CD14-positive monocyte (primary cell): Measurements from ENCODE around the gene MAP2K5. TPM values are rescaled to one million over a fixed set of nuclear protein-coding genes. Genes with fewer than 3 reads are reported as not detected.
A peak's percentile ranks its signal among the peaks of the same experiment; 100 is the strongest.

Source experiments
- DNase-seq, 3 donors: peaks; one replicate each; pipeline ENCODE4 v3.0.0-alpha.2; 2011 to 2022
- H2AFZ ChIP-seq: 2 replicates; pipeline ENCODE4 v1.6.0; 2012; ENCODE audit warnings: mild to moderate bottlenecking, low read depth, low read length, inconsistent platforms; ENCODE audit not compliant: insufficient read depth, poor library complexity, severe bottlenecking
- H3K27ac ChIP-seq, 2 donors: 1 replicate in 1 of 2; 2 replicates in 1 of 2; pipeline ENCODE4 v1.5.1; 2012 to 2013; ENCODE audit warnings: low read length in 2 of 2, control low read depth in 1 of 2, inconsistent platforms in 1 of 2, low read depth in 1 of 2, mild to moderate bottlenecking in 1 of 2
- H3K27me3 ChIP-seq, 2 donors: one replicate each; pipeline versions ENCODE4 v1.6.0 to v1.6.1; 2011 to 2013; ENCODE audit warnings: low read length in 2 of 2; ENCODE audit not compliant: control insufficient read depth in 2 of 2, insufficient read depth in 2 of 2
- H3K36me3 ChIP-seq, 2 donors: replicated peaks in 1 of 2; 1 replicate in 1 of 2; 2 replicates in 1 of 2; pipeline versions ENCODE4 v1.5.1 to v1.6.1; 2012 to 2013; ENCODE audit warnings: low read length in 2 of 2, control low read depth in 1 of 2, inconsistent platforms in 1 of 2, mild to moderate bottlenecking in 1 of 2; ENCODE audit not compliant: insufficient read depth in 2 of 2, control insufficient read depth in 1 of 2
- H3K4me1 ChIP-seq, 2 donors: 1 replicate in 1 of 2; 2 replicates in 1 of 2; pipeline versions ENCODE4 v1.5.1 to v1.6.1; 2012 to 2013; ENCODE audit warnings: low read length in 2 of 2, control low read depth in 1 of 2, inconsistent platforms in 1 of 2, mild to moderate bottlenecking in 1 of 2, moderate library complexity in 1 of 2; ENCODE audit not compliant: insufficient read depth in 2 of 2, control insufficient read depth in 1 of 2
- H3K4me2 ChIP-seq: replicated peaks from 2 replicates; pipeline ENCODE3; 2012; ENCODE audit warnings: low read length, moderate library complexity, mild to moderate bottlenecking; ENCODE audit not compliant: poor library complexity, severe bottlenecking; ENCODE audit errors: extremely low read depth
- H3K4me3 ChIP-seq, 3 experiments: fragments of 200-600 bp in 1 of 3; sonication (generic) in 1 of 3; replicated peaks in 1 of 3; 1 replicate in 2 of 3; 2 replicates in 1 of 3; pipeline ENCODE4 v1.5.1; 2011 to 2013; ENCODE audit warnings: low read length in 3 of 3, mild to moderate bottlenecking in 3 of 3, control low read depth in 2 of 3, low read depth in 2 of 3, inconsistent platforms in 1 of 3, moderate library complexity in 1 of 3
- H3K79me2 ChIP-seq: 2 replicates; pipeline ENCODE4 v1.6.0; 2012; ENCODE audit warnings: mild to moderate bottlenecking, control low read depth, inconsistent platforms, low read length, moderate library complexity; ENCODE audit not compliant: insufficient read depth
- H3K9ac ChIP-seq: 2 replicates; pipeline ENCODE4 v1.6.0; 2017; ENCODE audit warnings: low read length, mild to moderate bottlenecking; ENCODE audit not compliant: insufficient read depth, poor library complexity, severe bottlenecking
- H3K9me3 ChIP-seq, 2 donors: replicated peaks in 1 of 2; 1 replicate in 1 of 2; 2 replicates in 1 of 2; pipeline versions ENCODE4 v1.5.1 to v1.6.1; 2012 to 2013; ENCODE audit warnings: low read length in 2 of 2, control low read depth in 1 of 2; ENCODE audit not compliant: control insufficient read depth in 1 of 2, insufficient read depth in 1 of 2
- H4K20me1 ChIP-seq: 2 replicates; pipeline ENCODE4 v1.6.0; 2012; ENCODE audit warnings: mild to moderate bottlenecking, low read length, control low read depth, moderate library complexity; ENCODE audit not compliant: insufficient read depth
- H3K27ac Mint-ChIP-seq, 7 donors: one replicate each; pipeline ENCODE4 v1.8.0; 2020; ENCODE audit warnings: mild to moderate bottlenecking in 7 of 7, mixed read lengths in 7 of 7, moderate library complexity in 6 of 7, inconsistent platforms in 2 of 7
- H3K27me3 Mint-ChIP-seq, 3 donors: one replicate each; pipeline ENCODE4 v1.8.0; 2021 to 2022; ENCODE audit warnings: low read depth in 3 of 3, mild to moderate bottlenecking in 3 of 3, mixed read lengths in 3 of 3, moderate library complexity in 3 of 3, inconsistent platforms in 1 of 3
- H3K36me3 Mint-ChIP-seq, 2 donors: one replicate each; pipeline ENCODE4 v1.8.0; 2020; ENCODE audit warnings: mixed read lengths in 2 of 2, inconsistent platforms in 1 of 2, mild to moderate bottlenecking in 1 of 2
- H3K4me1 Mint-ChIP-seq: one replicate; pipeline ENCODE4 v1.8.0; 2020; ENCODE audit warnings: mild to moderate bottlenecking, mixed read lengths
- H3K4me3 Mint-ChIP-seq, 2 donors: one replicate each; pipeline ENCODE4 v1.8.0; 2020; ENCODE audit warnings: mild to moderate bottlenecking in 2 of 2, mixed read lengths in 2 of 2, moderate library complexity in 1 of 2
- H3K9me3 Mint-ChIP-seq, 7 donors: one replicate each; pipeline ENCODE4 v1.8.0; 2020 to 2022; ENCODE audit warnings: mixed read lengths in 7 of 7, mild to moderate bottlenecking in 6 of 7, moderate library complexity in 6 of 7, inconsistent platforms in 2 of 7
- CTCF ChIP-seq: fragments of 200-600 bp; IDR thresholded peaks from one replicate; pipeline ENCODE4 v1.8.0; 2022; ENCODE audit warnings: antibody characterized with exemption, mild to moderate bottlenecking
- WGBS: methylation state at CpG from one replicate; pipeline ENCODE4 v1.1.5; 2013; ENCODE audit warnings: missing lambda C conversion rate; ENCODE audit not compliant: insufficient coverage; 5-methylcytosine and 5-hydroxymethylcytosine counted together
- intact Hi-C, 2 donors: fragments of 100-400 bp; cut with micrococcal nuclease; formaldehyde crosslinking; loops; one replicate each; pipeline versions ENCODE4 v1.15.0 to v1.15.1; 2023
- polyA plus RNA-seq, 3 donors: library from polyadenylated mRNA; depleted of rRNA in 1 of 3; unstranded in 2 of 3; stranded (reverse) in 1 of 3; fragments of 300-500 nt in 2 of 3; fragments of >200 nt in 1 of 3; fragmentation: Illumina TruSeq in 2 of 3; gene quantifications; 1 replicate in 2 of 3; 2 replicates in 1 of 3; pipeline ENCODE4 v1.2.3, GENCODE V29; 2012 to 2021

Gene MAP2K5
- polyA plus RNA-seq, 3 donors = 10.2 to 11.3 (median 10.6) TPM

- Mint-ChIP-seq H3K9me3 (peaks cover 0 to 20% (median 11%) of the 10 kb centered on the region in 7 donors), H3K27me3 (peaks cover 57 to 72% (median 65%) of the 10 kb centered on the region in 3 donors), H3K4me3 (peak overlapping the region; percentile 79 to 92), H3K36me3 (peaks cover 9 to 14% of the 10 kb centered on the region in 2 donors), H3K27ac (no peak overlapping the region), H3K4me1 (peaks cover 63% of the 10 kb centered on the region)
- Histone ChIP-seq H3K27me3 (peaks cover 51 to 61% of the 10 kb centered on the region in 2 donors), H3K79me2 (no peaks in the 10 kb centered on the region), H4K20me1 (no peaks in the 10 kb centered on the region), H3K4me1 (peaks cover 50 to 70% of the 10 kb centered on the region in 2 donors), H3K27ac (no peak overlapping the region), H3K4me3 (peak overlapping the region; percentile 18 to 71 (median 33)), H3K36me3 (no peaks in the 10 kb centered on the region), H3K4me2 (peak overlapping the region; percentile 84), H3K9me3 (peaks cover 0 to 25% of the 10 kb centered on the region in 2 donors), H2AFZ (peak overlapping the region; percentile 71), H3K9ac (peak overlapping the region; percentile 10)
- no peak for TF ChIP-seq CTCF
- DNase-seq = peak in 2 of 3 donors; percentile 52 to 57
- intact Hi-C loops = loop anchor here (2.0 to 10.0 kb wide), 2 partner anchors 311 to 379 kb away; partner anchors contain the start of gene C15orf61 (in 2 of the 2)
- WGBS = 3% methylated on average over 58 of the region's 59 CpGs
Measured at GRCh38 chr15:67835297-67836133, 293.0 kb downstream of the MAP2K5 start.

- peaks cover 51 to 67% (median 59%) of the 10 kb centered on the region in 3 donors for H3K27me3 Mint-ChIP-seq
- DNase-seq = no peak
- Histone ChIP-seq H2AFZ (peak overlapping the region; percentile 71), H3K27me3 (peaks cover 45 to 56% of the 10 kb centered on the region in 2 donors), H4K20me1 (no peaks in the 10 kb centered on the region), H3K27ac (no peak overlapping the region), H3K4me2 (peak overlapping the region; percentile 84), H3K79me2 (no peaks in the 10 kb centered on the region), H3K9me3 (peaks cover 0 to 22% of the 10 kb centered on the region in 2 donors), H3K9ac (no peak overlapping the region), H3K36me3 (no peaks in the 10 kb centered on the region), H3K4me3 (peak overlapping the region in 2 of 3 experiments; percentile 9 to 71), H3K4me1 (peaks cover 54 to 74% of the 10 kb centered on the region in 2 donors)
- TF ChIP-seq CTCF = no peak
- peak overlapping the region; percentile 79 to 92 for H3K4me3 Mint-ChIP-seq
- H3K4me1 Mint-ChIP-seq = peaks cover 65% of the 10 kb centered on the region
- H3K9me3 Mint-ChIP-seq = peaks cover 0 to 20% (median 10%) of the 10 kb centered on the region in 7 donors
- intact Hi-C loops = loop anchor here (10.0 kb wide), 1 partner anchor 311 kb away; the partner anchor contains the start of gene C15orf61 (in 2 of the 2)
- WGBS = 0% methylated on average over 9 of the region's 16 CpGs
- no peak overlapping the region for H3K27ac Mint-ChIP-seq
- peaks cover 9% of the 10 kb centered on the region in 2 donors for H3K36me3 Mint-ChIP-seq
Measured at GRCh38 chr15:67836134-67836455, 293.6 kb downstream of the MAP2K5 start.
